Loucy (cell line): Measurements from ENCODE around the gene BTRC.
A peak's percentile ranks its signal among the peaks of the same experiment; 100 is the strongest.
"Not testable (repeated sequence)": the region's sequence is repeated elsewhere in the genome, so short reads cannot be mapped to it uniquely, and the experiment has no call there.

ENCODE experiments used
- H2AFZ ChIP-seq: fragments of 200-600 bp; sonication (generic); 2 replicates; pipeline ENCODE4 v1.6.0; 2016; ENCODE audit warnings: antibody characterized with exemption, mild to moderate bottlenecking, low read length, moderate library complexity
- H3F3A ChIP-seq: fragments of 200-600 bp; 2 replicates; pipeline ENCODE4 v1.6.0; 2016; ENCODE audit warnings: antibody characterized with exemption, low read depth, mild to moderate bottlenecking
- H3K27me3 ChIP-seq: fragments of 200-600 bp; sonication (generic); 2 replicates; pipeline ENCODE4 v1.6.1; 2014; ENCODE audit warnings: low read length, mild to moderate bottlenecking; ENCODE audit not compliant: insufficient read depth, poor library complexity, severe bottlenecking
- H3K36me3 ChIP-seq: fragments of 200-600 bp; sonication (generic); 2 replicates; pipeline ENCODE4 v1.6.1; 2016; ENCODE audit warnings: low read length; ENCODE audit not compliant: insufficient read depth
- H3K4me1 ChIP-seq: fragments of 200-600 bp; sonication (generic); 2 replicates; pipeline ENCODE4 v1.5.1; 2014; ENCODE audit warnings: low read length, mild to moderate bottlenecking; ENCODE audit not compliant: insufficient read depth, poor library complexity, severe bottlenecking
- H3K4me2 ChIP-seq: fragments of 200-600 bp; sonication (generic); 2 replicates; pipeline ENCODE4 v1.6.0; 2014; ENCODE audit warnings: antibody characterized with exemption, low read length, low read depth, mild to moderate bottlenecking; ENCODE audit not compliant: poor library complexity, severe bottlenecking
- H3K4me3 ChIP-seq: fragments of 200-600 bp; sonication (generic); 2 replicates; pipeline ENCODE4 v1.5.1; 2014; ENCODE audit warnings: low read length, mild to moderate bottlenecking, mixed read lengths; ENCODE audit not compliant: poor library complexity, severe bottlenecking
- H3K79me2 ChIP-seq: fragments of 200-600 bp; sonication (generic); 2 replicates; pipeline ENCODE4 v1.6.1; 2014; ENCODE audit warnings: low read length; ENCODE audit not compliant: insufficient read depth
- H3K9ac ChIP-seq: fragments of 200-600 bp; sonication (generic); 2 replicates; pipeline ENCODE4 v1.6.0; 2014; ENCODE audit warnings: mild to moderate bottlenecking, low read depth, low read length, moderate library complexity; ENCODE audit not compliant: poor library complexity, severe bottlenecking
- H3K9me2 ChIP-seq: fragments of 200-600 bp; sonication (generic); replicated peaks from 2 replicates; pipeline ENCODE4 v1.6.1; 2016; ENCODE audit warnings: low read depth, low read length, mixed read lengths
- H3K9me3 ChIP-seq: fragments of 200-600 bp; sonication (generic); 2 replicates; pipeline ENCODE4 v1.6.1; 2014; ENCODE audit warnings: mild to moderate bottlenecking, antibody characterized with exemption, low read length, low read depth; ENCODE audit not compliant: insufficient read depth
- H4K20me1 ChIP-seq: fragments of 200-600 bp; sonication (generic); 2 replicates; pipeline ENCODE4 v1.6.0; 2014; ENCODE audit warnings: antibody characterized with exemption, low read length, mild to moderate bottlenecking; ENCODE audit not compliant: insufficient read depth, poor library complexity, severe bottlenecking
- CTCF ChIP-seq: fragments of 200-600 bp; sonication (generic); conservative IDR thresholded peaks from 2 replicates; pipeline ENCODE4 v1.5.1; 2014; ENCODE audit warnings: mild to moderate bottlenecking, antibody characterized with exemption, low read length
- EZH2phosphoT487 ChIP-seq: fragments of 200-600 bp; IDR thresholded peaks from 2 replicates; pipeline ENCODE4 v1.6.1; 2018; ENCODE audit warnings: antibody characterized with exemption, mild to moderate bottlenecking, moderate library complexity, borderline replicate concordance

Gene BTRC

GRCh38 chr10:101323495-101323894 is 30.5 kb upstream of the BTRC start:
- peak; percentile 35 for TF ChIP-seq CTCF
- no peak for TF ChIP-seq EZH2phosphoT487
- no peak overlapping the region for H3K4me3 ChIP-seq
- H3K36me3 ChIP-seq, result no peaks in the 10 kb centered on the region
- no peaks in the 10 kb centered on the region for H3K4me1 ChIP-seq
- H3F3A ChIP-seq, result no peaks in the 10 kb centered on the region
- no peaks in the 10 kb centered on the region for H4K20me1 ChIP-seq
- no peak overlapping the region for H3K4me2 ChIP-seq
- H3K9me2 ChIP-seq, result no peaks in the 10 kb centered on the region
- H3K9me3 ChIP-seq, result peaks cover 3% of the 10 kb centered on the region; the same call in 1 of the 2 replicates
- no peak overlapping the region for H2AFZ ChIP-seq
- no peaks in the 10 kb centered on the region for H3K79me2 ChIP-seq
- H3K27me3 ChIP-seq, result no peaks in the 10 kb centered on the region
- no peak overlapping the region for H3K9ac ChIP-seq

- not testable (repeated sequence) for H3K27me3 ChIP-seq, H3K36me3 ChIP-seq, H3K4me3 ChIP-seq, H3K4me1 ChIP-seq, H3K4me2 ChIP-seq, H3K9ac ChIP-seq, H3K9me3 ChIP-seq, H3K79me2 ChIP-seq, H4K20me1 ChIP-seq, H2AFZ ChIP-seq, H3F3A ChIP-seq, H3K9me2 ChIP-seq
These were observed 26.5 kb upstream of the BTRC start for GRCh38 chr10:101327454-101327853.

- H3K9ac ChIP-seq, result no peak overlapping the region
- no peak overlapping the region for H3K4me3 ChIP-seq
- no peaks in the 10 kb centered on the region for H4K20me1 ChIP-seq
- no peaks in the 10 kb centered on the region for H3K9me2 ChIP-seq
- H3K9me3 ChIP-seq, result peaks cover 3% of the 10 kb centered on the region; the same call in 1 of the 2 replicates
- no peaks in the 10 kb centered on the region for H3K79me2 ChIP-seq
- no peak overlapping the region for H2AFZ ChIP-seq
- no peak for TF ChIP-seq CTCF
- TF ChIP-seq EZH2phosphoT487, result no peak
- H3K4me2 ChIP-seq, result no peak overlapping the region
- no peaks in the 10 kb centered on the region for H3K4me1 ChIP-seq
- no peaks in the 10 kb centered on the region for H3F3A ChIP-seq
- H3K36me3 ChIP-seq, result no peaks in the 10 kb centered on the region
- no peaks in the 10 kb centered on the region for H3K27me3 ChIP-seq
These were observed 24.5 kb upstream of the BTRC start for GRCh38 chr10:101329341-101330032.

- no peaks in the 10 kb centered on the region for H4K20me1 ChIP-seq
- no peak overlapping the region for H2AFZ ChIP-seq
- H3K9me2 ChIP-seq, result no peaks in the 10 kb centered on the region
- H3K9me3 ChIP-seq, result peaks cover 3% of the 10 kb centered on the region; the same call in 1 of the 2 replicates
- H3K27me3 ChIP-seq, result no peaks in the 10 kb centered on the region
- H3K4me1 ChIP-seq, result no peaks in the 10 kb centered on the region
- H3F3A ChIP-seq, result no peaks in the 10 kb centered on the region
- no peak overlapping the region for H3K9ac ChIP-seq
- no peaks in the 10 kb centered on the region for H3K36me3 ChIP-seq
- no peak overlapping the region for H3K4me2 ChIP-seq
- H3K79me2 ChIP-seq, result no peaks in the 10 kb centered on the region
- TF ChIP-seq EZH2phosphoT487 (no peak), CTCF (no peak)
- H3K4me3 ChIP-seq, result no peak overlapping the region
These were observed 23.7 kb upstream of the BTRC start for GRCh38 chr10:101330231-101330630.
